Activated naive CD8-positive, alpha-beta T cell (primary cell): ENCODE data around the gene ZSWIM5.
"Not testable (repeated sequence)": the region's sequence is repeated elsewhere in the genome, so short reads cannot be mapped to it uniquely, and the experiment has no call there.

Source experiments
- H3K27ac Mint-ChIP-seq: one replicate; pipeline ENCODE4 v1.8.0; 2021; ENCODE audit warnings: mixed read lengths
- H3K27me3 Mint-ChIP-seq: one replicate; pipeline ENCODE4 v1.8.0; 2021; ENCODE audit warnings: mixed read lengths
- H3K36me3 Mint-ChIP-seq: one replicate; pipeline ENCODE4 v1.8.0; 2021; ENCODE audit warnings: mixed read lengths
- H3K4me1 Mint-ChIP-seq: one replicate; pipeline ENCODE4 v1.8.0; 2021; ENCODE audit warnings: low read depth, mixed read lengths
- H3K4me3 Mint-ChIP-seq: one replicate; pipeline ENCODE4 v1.8.0; 2021; ENCODE audit warnings: mild to moderate bottlenecking, mixed read lengths
- H3K9me3 Mint-ChIP-seq: one replicate; pipeline ENCODE4 v1.8.0; 2021; ENCODE audit warnings: low read depth, mixed read lengths

Gene ZSWIM5

DNA sequence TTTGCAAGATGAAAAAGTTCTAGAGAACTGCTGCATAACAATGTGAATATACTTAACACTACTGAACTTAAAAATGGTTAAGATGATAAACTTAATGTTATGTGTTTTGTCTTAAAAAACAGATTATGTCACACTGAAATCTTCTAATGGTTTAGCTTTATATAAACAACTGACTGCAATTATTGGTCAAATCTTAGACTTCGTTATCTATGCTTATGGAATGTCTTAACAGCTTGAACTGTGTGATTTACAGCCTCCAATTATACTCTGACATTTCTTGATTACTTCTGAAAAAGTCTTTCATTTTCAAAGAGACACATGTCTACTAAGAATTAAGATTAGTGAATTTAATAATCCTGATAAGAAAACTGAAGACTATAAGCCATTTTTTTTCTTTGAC lies 71.1 kb downstream of the ZSWIM5 start:
- no peaks in the 10 kb centered on the region for H3K36me3 Mint-ChIP-seq
- H3K27me3 Mint-ChIP-seq: no peaks in the 10 kb centered on the region
- no peak overlapping the region for H3K4me3 Mint-ChIP-seq
- H3K9me3 Mint-ChIP-seq: no peaks in the 10 kb centered on the region
- H3K27ac Mint-ChIP-seq: no peak overlapping the region
- H3K4me1 Mint-ChIP-seq: peaks cover 4% of the 10 kb centered on the region

DNA sequence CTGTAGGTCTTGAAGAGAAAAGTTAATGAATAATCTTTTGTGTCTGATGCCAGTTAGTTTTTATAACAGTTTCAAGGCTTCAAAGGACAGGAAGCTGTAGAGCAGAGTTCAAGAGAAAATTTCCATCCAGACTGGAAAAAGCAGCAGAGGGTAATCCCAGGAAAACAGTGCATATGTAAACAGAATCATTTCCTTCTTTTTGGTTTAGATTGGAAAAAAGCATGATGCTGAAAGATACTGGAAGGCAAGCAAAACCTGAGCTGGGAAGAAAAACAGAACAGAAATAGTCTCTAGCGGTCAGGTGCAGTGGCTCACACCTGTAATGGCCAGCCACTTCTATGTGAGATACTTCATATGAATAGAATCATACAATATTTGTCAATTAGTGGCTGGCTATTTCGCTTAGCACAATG lies 71.9 kb downstream of the ZSWIM5 start:
- Mint-ChIP-seq H3K27me3 (no peaks in the 10 kb centered on the region), H3K36me3 (no peaks in the 10 kb centered on the region), H3K27ac (no peak overlapping the region), H3K9me3 (no peaks in the 10 kb centered on the region), H3K4me1 (peaks cover 4% of the 10 kb centered on the region), H3K4me3 (no peak overlapping the region)

DNA sequence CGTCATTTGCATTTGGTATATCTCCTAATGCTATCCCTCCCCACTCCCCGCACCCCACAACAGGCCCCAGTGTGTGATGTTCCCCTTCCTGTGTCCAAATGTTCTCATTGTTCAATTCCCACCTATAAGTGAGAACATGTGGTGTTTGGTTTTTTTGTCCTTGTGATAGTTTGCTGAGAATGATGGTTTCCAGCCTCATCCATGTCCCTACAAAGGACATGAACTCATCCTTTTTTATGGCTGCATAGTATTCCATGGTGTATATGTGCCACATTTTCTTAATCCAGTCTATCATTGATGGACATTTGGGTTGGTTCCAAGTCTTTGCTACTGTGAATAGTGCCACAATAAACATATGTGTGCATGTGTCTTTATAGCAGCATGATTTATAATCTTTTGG lies 73.7 kb downstream of the ZSWIM5 start:
- H3K9me3 Mint-ChIP-seq, H3K4me3 Mint-ChIP-seq, H3K36me3 Mint-ChIP-seq, H3K27ac Mint-ChIP-seq, H3K27me3 Mint-ChIP-seq, H3K4me1 Mint-ChIP-seq: not testable (repeated sequence)

DNA sequence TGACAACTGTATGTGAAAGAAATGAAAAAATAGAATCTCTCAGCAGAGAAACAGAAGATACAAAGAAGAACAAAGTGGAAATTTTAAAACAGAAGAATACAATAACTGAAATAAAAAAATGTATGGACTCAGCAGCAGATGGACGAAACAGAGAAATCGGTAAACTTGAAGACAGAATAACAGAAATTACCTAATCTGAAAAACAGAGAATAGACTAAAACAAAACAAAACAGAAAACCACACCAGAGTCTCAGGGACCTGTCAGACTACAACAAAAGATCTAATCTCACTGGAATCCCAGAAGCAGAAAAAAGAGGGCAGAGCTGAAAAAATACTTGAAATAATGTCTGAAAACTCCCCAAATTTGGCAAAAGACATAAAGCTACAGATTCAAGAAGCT lies 83.0 kb downstream of the ZSWIM5 start:
- Mint-ChIP-seq H3K4me1 (no peaks in the 10 kb centered on the region), H3K36me3 (no peaks in the 10 kb centered on the region), H3K9me3 (no peaks in the 10 kb centered on the region)

DNA sequence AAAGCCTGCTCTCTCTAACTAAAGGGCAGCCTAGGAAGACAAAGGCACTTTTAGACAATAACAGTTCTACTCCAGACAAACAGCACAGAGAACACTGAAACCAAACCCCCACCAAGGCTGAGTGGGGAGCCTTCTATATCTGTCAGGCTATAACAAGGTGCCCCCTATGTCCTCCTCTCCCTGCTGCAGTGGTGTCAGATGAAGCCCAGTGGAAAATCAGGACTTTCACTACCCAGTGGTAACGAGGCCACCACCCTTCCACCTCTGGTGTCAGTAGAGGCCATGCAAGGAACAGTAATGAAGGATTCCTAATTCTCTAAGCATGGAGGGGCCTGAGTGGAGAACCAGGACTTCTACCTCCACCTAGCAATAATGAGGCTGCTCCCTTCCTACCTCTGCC lies 83.7 kb downstream of the ZSWIM5 start:
- Mint-ChIP-seq H3K4me1 (peaks cover under 1% of the 10 kb centered on the region), H3K27ac (no peak overlapping the region), H3K36me3 (no peaks in the 10 kb centered on the region), H3K9me3 (no peaks in the 10 kb centered on the region), H3K4me3 (no peak overlapping the region), H3K27me3 (peaks cover 1% of the 10 kb centered on the region)

More for the DNA sequence above, 83.0 kb downstream of the ZSWIM5 start:
- no peak overlapping the region for H3K4me3 Mint-ChIP-seq
- H3K27me3 Mint-ChIP-seq: peaks cover 1% of the 10 kb centered on the region
- H3K27ac Mint-ChIP-seq: no peak overlapping the region

DNA sequence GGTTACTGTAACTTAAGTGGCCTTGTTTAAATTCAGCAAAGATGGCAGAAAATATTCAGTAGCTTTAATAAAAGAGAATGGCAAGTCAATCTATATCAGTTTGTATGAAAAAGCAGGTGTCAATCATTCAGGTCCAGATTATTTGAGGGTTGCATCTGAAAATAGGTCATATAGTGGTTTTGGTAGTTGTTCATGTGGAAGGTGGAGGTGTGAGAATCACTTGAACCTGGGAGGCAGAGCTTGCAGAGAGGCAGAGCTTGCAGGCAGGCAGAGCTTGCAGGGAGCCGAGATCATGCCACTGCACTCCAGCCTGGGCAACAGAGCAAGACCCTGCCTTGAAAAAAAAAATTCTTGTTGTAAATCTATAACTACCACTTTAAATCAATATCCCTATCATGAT lies 88.6 kb downstream of the ZSWIM5 start:
- Mint-ChIP-seq H3K36me3 (no peaks in the 10 kb centered on the region), H3K27ac (no peak overlapping the region), H3K9me3 (no peaks in the 10 kb centered on the region), H3K4me1 (peaks cover 23% of the 10 kb centered on the region), H3K4me3 (no peak overlapping the region), H3K27me3 (peaks cover 1% of the 10 kb centered on the region)

DNA sequence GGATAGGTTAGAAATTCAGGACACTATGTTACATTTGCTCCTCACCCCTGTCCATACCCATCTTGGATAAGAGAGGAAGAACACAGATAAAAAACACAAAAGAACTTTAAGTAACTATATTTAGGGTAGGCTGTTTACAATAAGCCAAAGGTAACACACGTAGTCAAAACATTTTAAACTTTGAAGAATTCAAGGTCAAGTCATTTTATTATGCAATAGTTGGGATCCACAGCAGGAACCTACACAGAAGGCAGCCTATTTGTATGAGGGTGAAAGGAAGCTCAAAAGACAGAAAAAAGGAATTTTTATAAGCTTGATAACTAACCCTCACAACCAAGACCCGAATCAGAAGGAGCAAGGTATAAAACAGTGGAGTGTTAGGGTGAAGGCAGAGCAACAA lies 89.6 kb downstream of the ZSWIM5 start:
- Mint-ChIP-seq H3K4me1 (peaks cover 23% of the 10 kb centered on the region), H3K36me3 (no peaks in the 10 kb centered on the region), H3K27ac (no peak overlapping the region), H3K27me3 (peaks cover under 1% of the 10 kb centered on the region), H3K4me3 (no peak overlapping the region), H3K9me3 (no peaks in the 10 kb centered on the region)

DNA sequence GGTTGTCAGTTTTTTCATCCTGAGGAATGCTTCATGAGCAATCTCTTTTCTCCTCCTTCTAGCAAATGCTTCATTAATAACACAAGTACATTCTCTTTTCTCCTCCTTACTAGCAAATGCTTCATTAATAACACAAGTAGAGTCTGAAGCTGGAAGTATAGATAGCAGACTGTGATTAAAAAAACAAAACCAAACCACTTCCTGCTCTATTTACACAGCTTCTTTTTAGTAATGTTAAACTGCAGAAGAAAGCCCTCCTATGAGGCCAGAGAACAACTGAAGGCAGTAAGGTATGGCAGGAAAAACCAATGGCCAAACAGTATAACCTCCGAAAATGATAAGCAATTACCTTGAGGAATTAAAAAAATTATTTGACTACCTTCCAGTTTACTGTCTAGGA lies 90.1 kb downstream of the ZSWIM5 start:
- Mint-ChIP-seq H3K27me3 (no peaks in the 10 kb centered on the region), H3K9me3 (no peaks in the 10 kb centered on the region), H3K36me3 (no peaks in the 10 kb centered on the region), H3K4me3 (peak overlapping the region; percentile 56), H3K27ac (no peak overlapping the region), H3K4me1 (peaks cover 23% of the 10 kb centered on the region)

DNA sequence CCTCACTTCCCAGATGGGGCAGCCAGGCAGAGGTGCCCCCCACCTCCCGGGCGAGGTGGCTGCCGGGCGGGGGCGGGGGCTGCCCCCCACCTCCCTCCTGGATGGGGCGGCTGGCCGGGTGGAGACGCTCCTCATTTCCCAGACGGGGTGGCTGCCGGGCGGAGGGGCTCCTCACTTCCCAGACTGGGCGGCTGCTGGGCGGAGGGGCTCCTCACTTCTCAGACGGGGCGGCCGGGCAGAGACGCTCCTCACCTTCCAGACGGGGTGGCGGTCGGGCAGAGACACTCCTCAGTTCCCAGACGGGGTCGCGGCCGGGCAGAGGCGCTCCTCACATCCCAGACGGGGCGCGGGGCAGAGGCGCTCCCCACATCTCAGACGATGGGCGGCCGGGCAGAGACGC lies 91.2 kb downstream of the ZSWIM5 start:
- H3K36me3 Mint-ChIP-seq, H3K27me3 Mint-ChIP-seq: not testable (repeated sequence)
- peaks cover 23% of the 10 kb centered on the region for H3K4me1 Mint-ChIP-seq

DNA sequence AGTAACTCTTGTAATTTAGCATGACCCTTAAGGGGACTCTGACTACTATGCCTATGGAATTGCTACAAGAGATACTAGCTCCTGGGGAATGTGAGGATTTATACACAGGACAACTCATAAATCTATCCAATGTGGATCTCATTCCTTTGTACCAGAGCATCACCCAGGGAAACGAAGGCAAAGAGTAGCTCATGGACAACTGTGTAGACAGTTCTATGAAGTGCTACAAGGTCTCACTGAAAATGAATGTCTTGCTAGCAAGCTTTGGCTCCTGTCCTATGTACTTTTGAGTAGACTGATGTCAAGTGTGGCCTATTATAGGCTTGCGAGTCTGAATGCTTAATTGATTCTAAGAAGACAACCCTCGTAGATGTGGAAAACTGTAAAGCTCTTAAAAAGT lies 93.7 kb downstream of the ZSWIM5 start:
- no peaks in the 10 kb centered on the region for H3K36me3 Mint-ChIP-seq
- H3K4me1 Mint-ChIP-seq: peaks cover 22% of the 10 kb centered on the region
- no peaks in the 10 kb centered on the region for H3K27me3 Mint-ChIP-seq
- H3K4me3 Mint-ChIP-seq: no peak overlapping the region
- H3K27ac Mint-ChIP-seq: no peak overlapping the region
- no peaks in the 10 kb centered on the region for H3K9me3 Mint-ChIP-seq

More for the DNA sequence above, 91.2 kb downstream of the ZSWIM5 start:
- H3K4me3 Mint-ChIP-seq, H3K27ac Mint-ChIP-seq, H3K9me3 Mint-ChIP-seq: not testable (repeated sequence)

DNA sequence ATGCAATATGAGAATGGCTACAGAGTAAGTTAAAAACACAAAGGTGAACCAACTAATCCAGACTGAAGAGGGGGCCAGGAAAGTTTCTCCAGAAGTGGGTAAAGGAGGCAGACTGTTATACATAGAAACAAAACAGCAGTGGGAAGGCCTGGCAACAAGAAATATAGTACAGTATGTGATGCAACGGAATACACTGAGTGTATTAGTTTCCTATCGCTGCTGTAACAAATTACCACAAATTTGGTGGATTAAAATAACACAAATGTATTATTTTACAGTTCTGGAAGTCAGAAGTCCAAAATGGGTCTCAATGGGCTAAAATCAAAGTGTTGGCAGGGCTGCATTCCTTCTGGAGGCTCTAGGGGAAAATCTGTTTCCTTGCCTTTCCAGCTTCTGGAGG lies 95.2 kb downstream of the ZSWIM5 start:
- peaks cover 7% of the 10 kb centered on the region for H3K4me1 Mint-ChIP-seq
- H3K9me3 Mint-ChIP-seq: no peaks in the 10 kb centered on the region
- no peaks in the 10 kb centered on the region for H3K36me3 Mint-ChIP-seq
- no peak overlapping the region for H3K27ac Mint-ChIP-seq
- H3K27me3 Mint-ChIP-seq: no peaks in the 10 kb centered on the region
- H3K4me3 Mint-ChIP-seq: no peak overlapping the region

DNA sequence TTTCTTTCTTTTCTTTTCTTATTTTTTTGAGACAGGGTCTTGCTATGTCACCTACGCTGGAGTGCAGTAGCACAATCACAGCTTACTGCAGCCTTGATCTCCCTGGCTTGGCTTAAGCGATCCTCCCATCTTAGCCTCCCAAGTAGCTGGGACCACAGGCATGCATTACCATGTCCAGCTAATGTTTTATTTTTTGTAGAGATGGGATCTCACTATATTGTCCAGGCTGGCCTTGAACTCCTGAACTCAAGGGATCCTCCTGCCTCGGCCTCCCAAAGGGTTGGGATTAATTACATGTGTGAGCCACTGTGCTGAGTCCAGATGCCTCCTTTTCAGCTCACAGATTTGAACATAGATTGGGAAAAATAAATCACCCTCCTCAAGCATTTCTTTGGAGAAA lies 98.6 kb downstream of the ZSWIM5 start:
- Mint-ChIP-seq H3K27me3 (no peaks in the 10 kb centered on the region), H3K36me3 (no peaks in the 10 kb centered on the region), H3K27ac (no peak overlapping the region)

DNA sequence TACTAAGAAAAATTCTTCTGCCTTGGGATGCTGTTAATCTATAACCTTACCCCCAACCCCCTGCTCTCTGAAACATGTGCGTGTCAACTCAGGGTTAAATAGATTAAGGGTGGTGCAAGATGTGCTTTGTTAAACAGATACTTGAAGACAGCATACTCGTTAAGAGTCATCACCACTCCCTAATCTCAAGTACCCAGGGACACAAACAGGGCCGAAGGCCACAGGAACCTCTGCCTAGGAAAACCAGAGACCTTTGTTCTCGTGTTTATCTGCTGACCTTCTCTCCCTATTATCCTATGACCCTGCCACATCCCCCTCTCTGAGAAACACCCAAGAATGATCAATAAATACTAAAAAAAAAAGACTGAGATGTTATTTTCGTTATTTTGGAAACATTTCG lies 99.5 kb downstream of the ZSWIM5 start:
- H3K9me3 Mint-ChIP-seq, H3K36me3 Mint-ChIP-seq, H3K4me1 Mint-ChIP-seq, H3K4me3 Mint-ChIP-seq, H3K27ac Mint-ChIP-seq, H3K27me3 Mint-ChIP-seq: not testable (repeated sequence)

More for the DNA sequence above, 98.6 kb downstream of the ZSWIM5 start:
- H3K4me1 Mint-ChIP-seq: no peaks in the 10 kb centered on the region
- no peaks in the 10 kb centered on the region for H3K9me3 Mint-ChIP-seq
- H3K4me3 Mint-ChIP-seq: no peak overlapping the region

DNA sequence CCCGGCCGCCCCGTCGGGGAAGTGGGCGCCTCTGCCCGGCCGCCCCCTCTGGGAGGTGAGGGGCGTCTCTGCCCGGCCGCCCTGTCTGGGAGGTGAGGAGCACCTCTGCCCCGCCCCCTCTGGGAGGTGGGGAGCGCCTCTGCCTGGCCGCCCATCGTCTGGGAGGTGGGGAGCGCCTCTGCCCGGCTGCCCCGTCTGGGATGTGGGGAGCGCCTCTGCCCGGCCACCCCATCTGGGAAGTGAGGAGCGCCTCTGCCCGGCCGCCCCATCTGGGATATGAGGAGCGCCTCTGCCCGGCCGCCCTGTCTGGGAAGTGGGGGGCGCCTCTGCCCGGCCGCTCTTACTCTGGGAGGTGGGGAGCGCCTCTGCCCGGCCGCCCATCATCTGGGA lies 100.3 kb downstream of the ZSWIM5 start:
- H3K9me3 Mint-ChIP-seq, H3K27ac Mint-ChIP-seq, H3K36me3 Mint-ChIP-seq, H3K4me3 Mint-ChIP-seq, H3K27me3 Mint-ChIP-seq, H3K4me1 Mint-ChIP-seq: not testable (repeated sequence)

DNA sequence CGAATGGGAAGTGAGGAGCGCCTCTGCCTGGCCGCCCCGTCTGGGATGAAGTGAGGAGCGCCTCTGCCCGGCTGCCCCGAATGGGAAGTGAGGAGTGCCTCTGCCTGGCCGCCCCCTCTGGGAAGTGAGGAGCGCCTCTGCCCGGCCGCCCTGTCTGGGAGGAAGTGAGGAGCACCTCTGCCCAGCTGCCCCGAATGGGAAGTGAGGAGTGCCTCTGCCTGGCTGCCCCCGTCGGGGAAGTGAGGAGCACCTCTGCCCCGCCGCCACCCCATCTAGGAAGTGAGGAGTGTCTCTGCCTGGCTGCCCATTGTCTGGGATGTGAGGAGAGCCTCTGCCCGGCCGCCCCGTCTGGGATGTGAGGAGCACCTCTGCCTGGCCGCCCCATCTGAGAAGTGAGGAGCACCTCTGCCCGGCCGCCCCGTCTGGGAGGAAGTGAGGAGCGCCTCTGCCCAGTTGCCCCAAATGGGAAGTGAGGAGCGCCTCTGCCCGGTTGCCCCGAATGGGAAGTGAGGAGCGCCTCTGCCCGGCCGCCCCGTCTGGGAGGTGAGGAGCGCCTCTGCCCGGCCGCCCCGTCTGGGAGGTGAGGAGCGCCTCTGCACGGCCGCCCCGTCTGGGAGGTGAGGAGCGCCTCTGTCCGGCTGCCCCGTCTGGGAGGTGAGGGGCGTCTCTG lies 100.8 kb downstream of the ZSWIM5 start:
- not testable (repeated sequence) for H3K9me3 Mint-ChIP-seq, H3K36me3 Mint-ChIP-seq, H3K27me3 Mint-ChIP-seq, H3K4me3 Mint-ChIP-seq, H3K4me1 Mint-ChIP-seq, H3K27ac Mint-ChIP-seq

DNA sequence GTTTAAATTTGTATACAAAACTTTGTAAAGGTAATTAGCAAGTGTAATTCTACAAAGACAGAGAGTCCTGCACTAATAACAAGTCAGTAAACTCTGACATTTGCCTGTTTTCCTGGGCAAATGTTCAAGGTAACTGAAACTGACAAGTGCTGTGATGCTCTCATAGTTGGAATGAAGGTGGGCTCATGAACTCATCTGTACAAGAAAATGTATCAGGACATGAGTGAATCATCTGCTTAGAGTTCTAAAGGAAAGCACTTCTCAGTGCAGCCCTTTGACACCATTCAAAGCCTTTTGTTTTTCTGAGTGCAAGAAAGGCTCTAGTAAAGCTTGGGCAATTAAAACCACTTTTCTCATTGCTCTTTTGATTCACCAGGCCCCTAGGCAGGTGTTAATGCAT lies 102.9 kb downstream of the ZSWIM5 start:
- Mint-ChIP-seq H3K4me1 (no peaks in the 10 kb centered on the region), H3K27me3 (no peaks in the 10 kb centered on the region), H3K4me3 (no peak overlapping the region), H3K27ac (no peak overlapping the region), H3K9me3 (no peaks in the 10 kb centered on the region), H3K36me3 (no peaks in the 10 kb centered on the region)
